SK-N-SH (cell line): ENCODE data around the gene SNPH. TPM values are rescaled to one million over a fixed set of nuclear protein-coding genes. Genes with fewer than 3 reads are reported as not detected.

Experiments
- CTCF ChIA-PET: fragments of 300-600, 350-600 bp; formaldehyde crosslinking; extraction: SDS; loops from one replicate; lab custom pipeline; 2021; lab: Yijun Ruan, JAX
- POLR2A ChIA-PET: fragments of 350-600 bp; sonication (Branson Sonifier 250); formaldehyde crosslinking; extraction: SDS; loops from one replicate; lab custom pipeline; 2020; ENCODE audit warnings: antibody characterized with exemption, inconsistent platforms; lab: Yijun Ruan, JAX
- DNase-seq: peaks from one replicate; pipeline ENCODE4 v3.0.0; 2012
- H2AFZ ChIP-seq: fragments of 200-600 bp; sonication (generic); 2 replicates; pipeline ENCODE4 v1.8.1; 2016; ENCODE audit warnings: antibody characterized with exemption, mild to moderate bottlenecking, low read depth
- H3F3A ChIP-seq: fragments of 200-600 bp; sonication (generic); replicated peaks from 2 replicates; pipeline ENCODE3; 2016; ENCODE audit warnings: antibody characterized with exemption, mild to moderate bottlenecking; ENCODE audit not compliant: insufficient read depth
- H3K27ac ChIP-seq, 2 experiments: fragments of 200-500 bp in 1 of 2; fragments of 200-600 bp in 1 of 2; sonication (Bioruptor generic) in 1 of 2; sonication (generic), shearing (Covaris generic) in 1 of 2; 2 replicates each; pipeline versions ENCODE4 v1.5.1 to v1.6.1; 2014 to 2016; ENCODE audit warnings: low read depth in 2 of 2, inconsistent platforms in 1 of 2, low read length in 1 of 2, mild to moderate bottlenecking in 1 of 2, mixed read lengths in 1 of 2
- H3K27me3 ChIP-seq: fragments of 200-600 bp; sonication (generic), shearing (Covaris generic); 2 replicates; pipeline ENCODE4 v1.6.1; 2016; ENCODE audit warnings: mixed run types; ENCODE audit not compliant: insufficient read depth
- H3K36me3 ChIP-seq, 2 experiments: fragments of 200-500 bp in 1 of 2; fragments of 200-600 bp in 1 of 2; sonication (Bioruptor generic) in 1 of 2; sonication (generic) in 1 of 2; replicated peaks in 1 of 2; 2 replicates each; pipeline versions ENCODE3 to v1.5.1; 2014 to 2016; ENCODE audit warnings: low read length in 1 of 2, mild to moderate bottlenecking in 1 of 2; ENCODE audit not compliant: insufficient read depth in 2 of 2, control insufficient read depth in 1 of 2
- H3K4me1 ChIP-seq, 2 experiments: fragments of 200-500 bp in 1 of 2; fragments of 200-600 bp in 1 of 2; sonication (Bioruptor generic) in 1 of 2; sonication (generic), shearing (Covaris generic) in 1 of 2; 2 replicates each; pipeline versions ENCODE4 v1.5.1 to v1.6.1; 2014 to 2016; ENCODE audit warnings: low read depth in 1 of 2, low read length in 1 of 2, mixed run types in 1 of 2; ENCODE audit not compliant: insufficient read depth in 2 of 2, control insufficient read depth in 1 of 2
- H3K4me2 ChIP-seq: fragments of 200-600 bp; sonication (generic), shearing (Covaris generic); 2 replicates; pipeline ENCODE4 v1.6.1; 2017; ENCODE audit warnings: mixed run types
- H3K4me3 ChIP-seq, 2 experiments: fragments of 200-500 bp in 1 of 2; fragments of 200-600 bp in 1 of 2; sonication (Bioruptor generic) in 1 of 2; sonication (generic), shearing (Covaris generic) in 1 of 2; 2 replicates each; pipeline versions ENCODE4 v1.5.1 to v1.8.1; 2014 to 2016; ENCODE audit warnings: low read depth in 2 of 2, inconsistent platforms in 1 of 2, low read length in 1 of 2, mild to moderate bottlenecking in 1 of 2, mixed read lengths in 1 of 2, moderate library complexity in 1 of 2
- H3K79me2 ChIP-seq: fragments of 200-600 bp; sonication (generic); 2 replicates; pipeline ENCODE4 v1.8.1; 2017; ENCODE audit warnings: mild to moderate bottlenecking; ENCODE audit not compliant: insufficient read depth
- H3K9ac ChIP-seq: fragments of 200-600 bp; sonication (generic); 2 replicates; pipeline ENCODE4 v1.6.1; 2017; ENCODE audit warnings: mixed run types
- H3K9me2 ChIP-seq: fragments of 200-600 bp; sonication (generic); 2 replicates; pipeline ENCODE4 v1.6.1; 2017; ENCODE audit warnings: mixed run types
- H3K9me3 ChIP-seq: fragments of 200-600 bp; sonication (generic); 2 replicates; pipeline ENCODE4 v1.6.1; 2017; ENCODE audit warnings: mixed run types, mild to moderate bottlenecking, moderate library complexity
- H4K20me1 ChIP-seq: fragments of 200-600 bp; sonication (generic); 2 replicates; pipeline ENCODE4 v1.6.1; 2017; ENCODE audit warnings: mild to moderate bottlenecking, mixed run types; ENCODE audit not compliant: insufficient read depth
- ELF1 ChIP-seq: IDR thresholded peaks from 2 replicates; pipeline ENCODE4 v1.4.0; 2012
- FOXM1 ChIP-seq: IDR thresholded peaks from 2 replicates; pipeline ENCODE4 v1.4.0; 2012; ENCODE audit warnings: low read depth, mild to moderate bottlenecking
- MEF2A ChIP-seq: IDR thresholded peaks from 2 replicates; pipeline ENCODE4 v1.4.0; 2012; ENCODE audit warnings: low read depth, borderline replicate concordance
- MXI1 ChIP-seq: IDR thresholded peaks from 2 replicates; pipeline ENCODE4 v1.6.1; 2012; ENCODE audit warnings: mild to moderate bottlenecking, low read depth, low read length, improper control_type of control experiment
- NRF1 ChIP-seq: IDR thresholded peaks from 2 replicates; pipeline ENCODE4 v1.6.1; 2012; ENCODE audit warnings: low read depth, mild to moderate bottlenecking, low read length
- RFX5 ChIP-seq: IDR thresholded peaks from 2 replicates; pipeline ENCODE4 v1.6.1; 2012; ENCODE audit warnings: mild to moderate bottlenecking, improper control_type of control experiment, low read length
- TAF1 ChIP-seq: IDR thresholded peaks from 2 replicates; pipeline ENCODE4 v1.6.1; 2012; ENCODE audit warnings: low read depth, mild to moderate bottlenecking, low read length, moderate library complexity, borderline replicate concordance
- TCF12 ChIP-seq: IDR thresholded peaks from 2 replicates; pipeline ENCODE4 v1.4.0; 2012
- WGBS: methylation state at CpG from one replicate; pipeline ENCODE4 v1.1.6; 2017; ENCODE audit warnings: low lambda C conversion rate; 5-methylcytosine and 5-hydroxymethylcytosine counted together
- polyA plus RNA-seq, 3 experiments: library from polyadenylated mRNA; depleted of rRNA; stranded (reverse); fragments of >200 nt; gene quantifications; 2 replicates each; pipeline ENCODE4 v1.2.3, GENCODE V29; 2012
- TF ChIP-seq, protein P1 (sequence below): IDR thresholded peaks from 2 replicates; pipeline ENCODE4 v1.4.0; 2012; ENCODE audit warnings: low read depth
- TF ChIP-seq, protein P2 (sequence below): fragments of 200-600 bp; sonication (generic); IDR thresholded peaks from 2 replicates; pipeline ENCODE4 v1.6.1; 2017; ENCODE audit warnings: antibody characterized with exemption, mild to moderate bottlenecking, moderate library complexity

Gene SNPH
- polyA plus RNA-seq, 1 of the 3 experiments (the other 2 are of a cell fraction): 2.5 TPM

DNA sequence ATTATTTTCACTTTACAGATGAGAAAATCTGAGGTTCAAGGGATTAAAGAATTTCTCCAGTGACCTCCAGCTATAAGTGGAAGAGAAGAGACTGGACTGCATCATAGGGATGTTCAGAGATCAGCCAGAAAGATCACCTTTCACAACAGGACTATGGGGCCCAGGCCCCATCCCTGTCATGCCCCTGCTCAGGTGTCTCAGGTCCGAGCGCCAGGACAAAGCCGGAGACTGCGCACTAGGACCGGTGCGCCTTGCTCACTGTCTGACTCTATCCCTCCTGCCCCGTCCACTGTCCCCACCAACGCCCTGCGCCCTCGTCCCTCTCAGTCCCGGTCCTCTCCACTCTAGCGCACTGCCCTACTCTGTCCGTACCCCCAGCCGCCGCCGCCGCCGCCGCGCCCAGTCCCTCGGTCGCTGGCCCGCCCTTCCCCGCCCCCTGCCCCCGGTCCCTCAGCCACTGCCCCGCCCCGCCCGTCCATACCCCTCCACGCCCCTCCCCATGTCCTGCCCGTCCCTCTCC, 40.8 kb upstream of the SNPH start:
- H3K9me3 ChIP-seq: no peaks in the 10 kb centered on the region
- TF ChIP-seq TAF1 (no peak), FOXM1 (no peak), NRF1 (peak; percentile 43), ELF1 (no peak)
- TF ChIP-seq, protein P1, sequence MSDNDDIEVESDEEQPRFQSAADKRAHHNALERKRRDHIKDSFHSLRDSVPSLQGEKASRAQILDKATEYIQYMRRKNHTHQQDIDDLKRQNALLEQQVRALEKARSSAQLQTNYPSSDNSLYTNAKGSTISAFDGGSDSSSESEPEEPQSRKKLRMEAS: no peak
- H3K4me3 ChIP-seq: peak overlapping the region; percentile 46 to 50; a peak in 3 of 4 replicates
- POLR2A ChIA-PET: no interaction called here
- no peaks in the 10 kb centered on the region for H3K79me2 ChIP-seq
- peaks cover 0 to 3% of the 10 kb centered on the region in 2 experiments; a peak in 2 of 4 replicates for H3K4me1 ChIP-seq
- no peaks in the 10 kb centered on the region for H3K9me2 ChIP-seq
- no peaks in the 10 kb centered on the region for H3K27me3 ChIP-seq
- CTCF ChIA-PET: interaction anchor here (0.6 to 3.3 kb wide), 4 partner anchors 12 to 117 kb away, joined by 3 to 20 read pairs (median 6); no protein-coding TSS in a partner anchor
- peak overlapping the region; percentile 83; the same call in 1 of the 2 replicates for H2AFZ ChIP-seq
- 3% methylated on average over 20 of the region's 30 CpGs for WGBS
- no peak overlapping the region for H3K9ac ChIP-seq
- no peak for DNase-seq
- no peaks in the 10 kb centered on the region for H3K36me3 ChIP-seq
- no peaks in the 10 kb centered on the region for H4K20me1 ChIP-seq
- H3K27ac ChIP-seq: no peak overlapping the region; a peak in 1 of 4 replicates
- H3K4me2 ChIP-seq: peak overlapping the region; percentile 77
- H3F3A ChIP-seq: peaks cover 3% of the 10 kb centered on the region

DNA sequence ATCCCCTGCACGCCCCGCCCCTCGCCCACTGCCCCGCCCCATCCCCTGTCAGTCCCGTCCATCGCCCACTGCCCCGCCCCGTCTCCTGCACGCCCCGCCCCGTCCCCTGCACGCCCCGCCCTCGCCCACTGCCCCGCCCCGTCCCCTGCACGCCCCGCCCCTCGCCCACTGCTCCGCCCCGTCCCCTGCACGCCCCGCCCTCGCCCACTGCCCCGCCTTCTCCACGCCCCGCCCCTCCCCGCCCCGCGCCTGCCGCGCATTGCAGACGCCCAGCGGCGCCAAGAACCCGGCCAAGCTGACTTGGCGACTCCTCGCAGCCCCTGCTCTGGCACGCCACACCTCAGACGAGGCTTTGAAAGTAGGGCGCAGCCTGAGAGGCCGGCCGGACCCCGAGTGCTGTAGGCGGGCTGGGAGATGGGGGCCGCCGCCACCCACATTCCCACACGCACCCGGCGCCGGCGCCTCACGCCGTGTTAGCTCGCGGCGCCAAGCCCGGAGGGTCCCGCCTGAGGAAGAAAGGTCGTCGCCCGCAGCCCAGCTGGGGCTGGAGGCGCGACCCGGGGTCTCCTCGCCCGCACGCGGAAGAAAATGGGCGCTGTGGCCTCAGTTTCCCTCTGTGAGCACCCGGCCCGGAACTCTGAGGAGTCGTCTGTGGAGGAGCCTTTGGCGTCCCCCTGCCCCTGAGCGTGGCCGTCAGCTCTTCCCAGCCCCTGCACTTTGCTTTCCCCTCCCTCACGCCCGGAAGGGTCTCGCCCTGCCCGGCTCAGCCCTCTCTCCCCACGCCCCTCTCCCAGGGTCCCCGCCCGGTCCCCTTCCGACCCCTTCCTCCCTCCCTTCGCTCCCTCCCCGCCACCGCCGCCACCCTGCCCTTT, 40.1 kb upstream of the SNPH start, which contains the start of gene RAD21L1:
TSS of gene RAD21L1 (plus strand) at position 262 of the 872 bp plus-strand sequence. CDS start 2,410 bp downstream, outside the sequence.
- Histone ChIP-seq H3K79me2 (no peaks in the 10 kb centered on the region), H4K20me1 (no peaks in the 10 kb centered on the region), H2AFZ (peak within 1 kb of the TSS; percentile 98; the same call in 1 of the 2 replicates), H3K9me2 (no peaks in the 10 kb centered on the region), H3K9me3 (no peaks in the 10 kb centered on the region), H3K9ac (peak within 1 kb of the TSS; percentile 68; the same call in 1 of the 2 replicates), H3K36me3 (no peaks in the 10 kb centered on the region), H3K4me1 (peaks cover 0 to 3% of the 10 kb centered on the region in 2 experiments; a peak in 2 of 4 replicates), H3K27ac (peak within 1 kb of the TSS in 1 of 2 experiments; percentile 13; a peak in 2 of 4 replicates), H3F3A (peaks cover 3% of the 10 kb centered on the region), H3K27me3 (no peaks in the 10 kb centered on the region), H3K4me2 (peak within 1 kb of the TSS; percentile 100), H3K4me3 (peak within 1 kb of the TSS; percentile 80)
- 5% methylated on average over 28 of the region's 88 CpGs for WGBS
- POLR2A ChIA-PET: no interaction called here
- peak; percentile 100 for DNase-seq
- TF ChIP-seq MEF2A (no peak), TCF12 (no peak), RFX5 (no peak), MXI1 (0 out of 2 replicates have a peak, but pooled peaks have one; percentile 42)
- TF ChIP-seq, protein P2, sequence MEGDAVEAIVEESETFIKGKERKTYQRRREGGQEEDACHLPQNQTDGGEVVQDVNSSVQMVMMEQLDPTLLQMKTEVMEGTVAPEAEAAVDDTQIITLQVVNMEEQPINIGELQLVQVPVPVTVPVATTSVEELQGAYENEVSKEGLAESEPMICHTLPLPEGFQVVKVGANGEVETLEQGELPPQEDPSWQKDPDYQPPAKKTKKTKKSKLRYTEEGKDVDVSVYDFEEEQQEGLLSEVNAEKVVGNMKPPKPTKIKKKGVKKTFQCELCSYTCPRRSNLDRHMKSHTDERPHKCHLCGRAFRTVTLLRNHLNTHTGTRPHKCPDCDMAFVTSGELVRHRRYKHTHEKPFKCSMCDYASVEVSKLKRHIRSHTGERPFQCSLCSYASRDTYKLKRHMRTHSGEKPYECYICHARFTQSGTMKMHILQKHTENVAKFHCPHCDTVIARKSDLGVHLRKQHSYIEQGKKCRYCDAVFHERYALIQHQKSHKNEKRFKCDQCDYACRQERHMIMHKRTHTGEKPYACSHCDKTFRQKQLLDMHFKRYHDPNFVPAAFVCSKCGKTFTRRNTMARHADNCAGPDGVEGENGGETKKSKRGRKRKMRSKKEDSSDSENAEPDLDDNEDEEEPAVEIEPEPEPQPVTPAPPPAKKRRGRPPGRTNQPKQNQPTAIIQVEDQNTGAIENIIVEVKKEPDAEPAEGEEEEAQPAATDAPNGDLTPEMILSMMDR: no peak
- CTCF ChIA-PET: interaction anchor here (0.6 to 3.3 kb wide), 4 partner anchors 13 to 48 kb away, joined by 3 to 20 read pairs (median 3); no protein-coding TSS in a partner anchor
